Loucy (cell line): Measurements from ENCODE around the gene CAMTA1.

Experiments
- EZH2phosphoT487 ChIP-seq: fragments of 200-600 bp; IDR thresholded peaks from 2 replicates; pipeline ENCODE4 v1.6.1; 2018; ENCODE audit warnings: antibody characterized with exemption, mild to moderate bottlenecking, moderate library complexity, borderline replicate concordance
- TF ChIP-seq, protein P1 (sequence below): fragments of 200-600 bp; sonication (generic); conservative IDR thresholded peaks from 2 replicates; pipeline ENCODE4 v1.5.1; 2014; ENCODE audit warnings: mild to moderate bottlenecking, antibody characterized with exemption, low read length

- TF ChIP-seq, protein P1, sequence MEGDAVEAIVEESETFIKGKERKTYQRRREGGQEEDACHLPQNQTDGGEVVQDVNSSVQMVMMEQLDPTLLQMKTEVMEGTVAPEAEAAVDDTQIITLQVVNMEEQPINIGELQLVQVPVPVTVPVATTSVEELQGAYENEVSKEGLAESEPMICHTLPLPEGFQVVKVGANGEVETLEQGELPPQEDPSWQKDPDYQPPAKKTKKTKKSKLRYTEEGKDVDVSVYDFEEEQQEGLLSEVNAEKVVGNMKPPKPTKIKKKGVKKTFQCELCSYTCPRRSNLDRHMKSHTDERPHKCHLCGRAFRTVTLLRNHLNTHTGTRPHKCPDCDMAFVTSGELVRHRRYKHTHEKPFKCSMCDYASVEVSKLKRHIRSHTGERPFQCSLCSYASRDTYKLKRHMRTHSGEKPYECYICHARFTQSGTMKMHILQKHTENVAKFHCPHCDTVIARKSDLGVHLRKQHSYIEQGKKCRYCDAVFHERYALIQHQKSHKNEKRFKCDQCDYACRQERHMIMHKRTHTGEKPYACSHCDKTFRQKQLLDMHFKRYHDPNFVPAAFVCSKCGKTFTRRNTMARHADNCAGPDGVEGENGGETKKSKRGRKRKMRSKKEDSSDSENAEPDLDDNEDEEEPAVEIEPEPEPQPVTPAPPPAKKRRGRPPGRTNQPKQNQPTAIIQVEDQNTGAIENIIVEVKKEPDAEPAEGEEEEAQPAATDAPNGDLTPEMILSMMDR = no peak
- no peak for TF ChIP-seq EZH2phosphoT487
Observed at GRCh38 chr1:7679873-7680206, 894.6 kb downstream of the CAMTA1 start.
